ENCODE measurements around the gene HSPA6.

GRCh38 chr1:161484613-161485012, 39.7 kb upstream of the HSPA6 start:
- TF ChIP-seq CTCF (IDR thresholded peaks at IDR 0.05) (peak; percentile 36), EZH2 (IDR thresholded peaks at IDR 0.05; ENCODE audit: borderline replicate concordance, insufficient read depth, low read depth, low read length, poor library complexity, severe bottlenecking) (no peak)
